HFF-Myc (cell line): Measurements from ENCODE around the gene IGFN1.
A peak's percentile ranks its signal among the peaks of the same experiment; 100 is the strongest.

ENCODE experiments used
- DNase-seq: peaks from one replicate; pipeline ENCODE4 v3.0.0-alpha.2; 2011; ENCODE audit warnings: low read depth; ENCODE audit errors: extremely low read depth
- H3K4me3 ChIP-seq: replicated peaks from 2 replicates; pipeline ENCODE4 v1.5.1; 2011; ENCODE audit warnings: low read depth, mild to moderate bottlenecking, control low read depth, low read length
- TF ChIP-seq, protein P1 (sequence below): IDR thresholded peaks from 2 replicates; pipeline ENCODE4 v1.5.1; 2012; ENCODE audit warnings: mild to moderate bottlenecking, low read depth, low read length, control low read depth; ENCODE audit errors: missing control alignments

IGFN1 gene

GRCh38 chr1:201208236-201208635 lies 17.6 kb downstream of the IGFN1 start:
- TF ChIP-seq, protein P1, sequence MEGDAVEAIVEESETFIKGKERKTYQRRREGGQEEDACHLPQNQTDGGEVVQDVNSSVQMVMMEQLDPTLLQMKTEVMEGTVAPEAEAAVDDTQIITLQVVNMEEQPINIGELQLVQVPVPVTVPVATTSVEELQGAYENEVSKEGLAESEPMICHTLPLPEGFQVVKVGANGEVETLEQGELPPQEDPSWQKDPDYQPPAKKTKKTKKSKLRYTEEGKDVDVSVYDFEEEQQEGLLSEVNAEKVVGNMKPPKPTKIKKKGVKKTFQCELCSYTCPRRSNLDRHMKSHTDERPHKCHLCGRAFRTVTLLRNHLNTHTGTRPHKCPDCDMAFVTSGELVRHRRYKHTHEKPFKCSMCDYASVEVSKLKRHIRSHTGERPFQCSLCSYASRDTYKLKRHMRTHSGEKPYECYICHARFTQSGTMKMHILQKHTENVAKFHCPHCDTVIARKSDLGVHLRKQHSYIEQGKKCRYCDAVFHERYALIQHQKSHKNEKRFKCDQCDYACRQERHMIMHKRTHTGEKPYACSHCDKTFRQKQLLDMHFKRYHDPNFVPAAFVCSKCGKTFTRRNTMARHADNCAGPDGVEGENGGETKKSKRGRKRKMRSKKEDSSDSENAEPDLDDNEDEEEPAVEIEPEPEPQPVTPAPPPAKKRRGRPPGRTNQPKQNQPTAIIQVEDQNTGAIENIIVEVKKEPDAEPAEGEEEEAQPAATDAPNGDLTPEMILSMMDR, result no peak
- DNase-seq, result no peak
- no peak overlapping the region for H3K4me3 ChIP-seq

GRCh38 chr1:201212056-201212455 lies 21.4 kb downstream of the IGFN1 start:
- TF ChIP-seq, protein P1, result no peak
- no peak overlapping the region for H3K4me3 ChIP-seq
- no peak for DNase-seq

GRCh38 chr1:201212461-201213055 lies 21.9 kb downstream of the IGFN1 start:
- TF ChIP-seq, protein P1, result no peak

GRCh38 chr1:201213106-201213770 lies 22.6 kb downstream of the IGFN1 start:
- H3K4me3 ChIP-seq, result no peak overlapping the region
- no peak for DNase-seq
- TF ChIP-seq, protein P1, result no peak

More at GRCh38 chr1:201212461-201213055, 21.9 kb downstream of the IGFN1 start:
- DNase-seq, result no peak
- no peak overlapping the region for H3K4me3 ChIP-seq

DNA sequence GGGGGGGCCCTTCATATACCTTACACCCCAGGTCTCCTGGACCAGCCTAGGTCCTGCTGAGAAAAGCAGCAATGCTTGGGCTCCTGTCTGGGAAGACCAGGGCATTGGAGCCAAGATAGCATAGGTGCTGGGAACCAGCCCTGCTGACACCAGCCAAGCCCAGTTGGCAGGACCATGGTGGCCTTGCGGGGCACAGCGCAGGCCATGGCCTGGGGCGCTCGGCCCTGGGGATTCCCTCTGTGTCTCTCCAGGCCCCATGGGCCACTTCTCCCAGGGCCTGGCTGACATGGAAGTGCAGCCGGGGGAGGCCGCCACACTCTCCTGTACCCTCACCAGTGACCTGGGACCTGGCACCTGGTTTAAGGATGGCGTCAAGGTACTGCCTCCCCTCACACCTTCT lies 23.3 kb downstream of the IGFN1 start:
- TF ChIP-seq, protein P1, result no peak
- no peak overlapping the region for H3K4me3 ChIP-seq
- no peak for DNase-seq

DNA sequence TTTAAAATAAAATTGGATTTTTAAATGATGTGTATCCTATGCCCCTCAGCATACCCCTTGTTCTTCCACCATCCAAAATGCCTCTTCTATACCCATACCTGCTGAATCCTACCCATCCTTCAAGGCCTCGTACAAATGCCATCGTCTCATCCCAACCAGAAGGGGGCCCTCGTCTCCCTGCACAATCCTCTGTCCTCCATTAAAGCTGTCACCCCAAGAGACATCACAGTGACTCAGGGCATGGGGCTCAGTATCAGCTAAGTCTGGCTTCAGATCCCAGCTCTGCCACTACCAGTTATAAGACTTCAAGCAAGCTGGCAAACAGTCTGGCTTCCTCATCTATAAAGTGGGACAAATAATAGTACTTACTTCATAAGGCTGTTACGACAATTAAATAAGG lies 23.8 kb downstream of the IGFN1 start:
- TF ChIP-seq, protein P1, result peak; percentile 27
- DNase-seq, result no peak
- H3K4me3 ChIP-seq, result no peak overlapping the region
